H1 (cell line): ENCODE data around the gene PIK3R1. TPM values are rescaled to one million over a fixed set of nuclear protein-coding genes. Genes with fewer than 3 reads are reported as not detected.

Experiments used
- CTCF ChIA-PET: fragments of 300-600 bp; sonication (Branson Sonifier 250); formaldehyde crosslinking; loops from one replicate; lab custom pipeline; 2021; ENCODE audit not compliant: partially characterized antibody; lab: Charles Lee
- POLR2A ChIA-PET: fragments of 300-600 bp; sonication (Branson Sonifier 250); formaldehyde crosslinking; loops from one replicate; lab custom pipeline; 2021; ENCODE audit warnings: inconsistent platforms; ENCODE audit not compliant: partially characterized antibody; lab: Charles Lee
- DNase-seq, 2 experiments: peaks; one replicate each; pipeline versions ENCODE4 v3.0.0 to v3.0.0-alpha.2; 2010 to 2022; ENCODE audit warnings: low spot score in 2 of 2, low read depth in 1 of 2, mixed read lengths in 1 of 2
- FAIRE-seq: peaks from 2 replicates; lab custom pipeline; 2011; peaks lifted over from hg19 to GRCh38; lab: Jason Lieb, UNC
- H2AFZ ChIP-seq: 2 replicates; pipeline ENCODE4 v1.8.1; 2012; ENCODE audit warnings: low read length, inconsistent platforms
- H2AK5ac ChIP-seq: 2 replicates; pipeline ENCODE4 v1.6.1; 2013; ENCODE audit warnings: low read depth, low read length
- H2BK120ac ChIP-seq: replicated peaks from 2 replicates; pipeline ENCODE3; 2013; ENCODE audit warnings: low read depth, low read length, inconsistent platforms
- H2BK12ac ChIP-seq: 2 replicates; pipeline ENCODE4 v1.6.1; 2013; ENCODE audit warnings: low read depth, low read length
- H2BK15ac ChIP-seq: 2 replicates; pipeline ENCODE4 v1.6.1; 2013; ENCODE audit warnings: low read length
- H2BK20ac ChIP-seq: 2 replicates; pipeline ENCODE4 v1.6.1; 2013; ENCODE audit warnings: low read length
- H2BK5ac ChIP-seq: 2 replicates; pipeline ENCODE4 v1.6.1; 2013; ENCODE audit warnings: low read depth, low read length
- H3K14ac ChIP-seq: 2 replicates; pipeline ENCODE4 v1.6.1; 2013; ENCODE audit warnings: inconsistent platforms; ENCODE audit not compliant: insufficient read length
- H3K18ac ChIP-seq: 2 replicates; pipeline ENCODE4 v1.6.1; 2013; ENCODE audit warnings: low read length; ENCODE audit errors: extremely low read depth
- H3K23ac ChIP-seq: 2 replicates; pipeline ENCODE4 v1.6.1; 2013; ENCODE audit warnings: inconsistent platforms; ENCODE audit not compliant: insufficient read length
- H3K23me2 ChIP-seq: 2 replicates; pipeline ENCODE4 v1.6.1; 2013; ENCODE audit warnings: low read depth, low read length
- H3K27ac ChIP-seq: 2 replicates; pipeline ENCODE4 v1.6.1; 2011; ENCODE audit warnings: low read depth, low read length, inconsistent platforms
- H3K27me3 ChIP-seq, 4 experiments: replicated peaks in 1 of 4; 1 replicate in 1 of 4; 2 replicates in 3 of 4; pipeline versions ENCODE4 v1.6.1 to v1.8.1; 2011 to 2013; ENCODE audit warnings: low read length in 3 of 4, mild to moderate bottlenecking in 3 of 4, inconsistent platforms in 2 of 4, mixed read lengths in 2 of 4, moderate library complexity in 1 of 4; ENCODE audit not compliant: control insufficient read depth in 3 of 4, insufficient read depth in 3 of 4; ENCODE audit errors: extremely low read depth in 1 of 4
- H3K36me3 ChIP-seq, 4 experiments: 2 replicates each; pipeline versions ENCODE4 v1.6.1 to v1.8.1; 2011 to 2013; ENCODE audit warnings: mild to moderate bottlenecking in 4 of 4, low read length in 3 of 4, moderate library complexity in 2 of 4, control low read depth in 1 of 4, inconsistent platforms in 1 of 4; ENCODE audit not compliant: insufficient read depth in 4 of 4, control insufficient read depth in 2 of 4
- H3K4ac ChIP-seq: replicated peaks from 2 replicates; pipeline ENCODE3; 2013; ENCODE audit warnings: low read length, low read depth, mixed read lengths, inconsistent platforms; ENCODE audit not compliant: insufficient read length
- H3K4me1 ChIP-seq, 4 experiments: replicated peaks in 1 of 4; 1 replicate in 1 of 4; 2 replicates in 3 of 4; pipeline versions ENCODE4 v1.6.1 to v1.8.1; 2011 to 2013; ENCODE audit warnings: low read length in 3 of 4, inconsistent platforms in 2 of 4, mixed read lengths in 1 of 4; ENCODE audit not compliant: insufficient read depth in 4 of 4, control insufficient read depth in 3 of 4
- H3K4me2 ChIP-seq, 2 experiments: 2 replicates each; pipeline versions ENCODE4 v1.6.1 to v1.8.1; 2011 to 2013; ENCODE audit warnings: low read depth in 2 of 2, low read length in 2 of 2, control low read depth in 1 of 2, inconsistent platforms in 1 of 2, mild to moderate bottlenecking in 1 of 2; ENCODE audit not compliant: insufficient read depth in 1 of 2
- H3K4me3 ChIP-seq, 4 experiments: fragments of 200-600, 300-600 bp in 1 of 4; sonication (generic), shearing (Covaris generic), sonication (Bioruptor Twin) in 1 of 4; 2 replicates each; pipeline versions ENCODE4 v1.5.1 to v1.8.1; 2011 to 2016; ENCODE audit warnings: low read length in 4 of 4, low read depth in 3 of 4, control low read depth in 2 of 4, inconsistent platforms in 2 of 4, mild to moderate bottlenecking in 2 of 4, mixed read lengths in 1 of 4, moderate library complexity in 1 of 4; ENCODE audit not compliant: insufficient read depth in 2 of 4; ENCODE audit errors: extremely low read depth in 1 of 4
- H3K56ac ChIP-seq: replicated peaks from 2 replicates; pipeline ENCODE3; 2013; ENCODE audit warnings: low read depth, mild to moderate bottlenecking, mixed read lengths, low read length, inconsistent platforms; ENCODE audit not compliant: insufficient read length
- H3K79me1 ChIP-seq: 2 replicates; pipeline ENCODE4 v1.6.1; 2013; ENCODE audit warnings: low read depth, low read length, control low read depth
- H3K79me2 ChIP-seq, 2 experiments: 2 replicates each; pipeline versions ENCODE4 v1.6.1 to v1.8.1; 2012 to 2013; ENCODE audit warnings: low read length in 2 of 2, mild to moderate bottlenecking in 2 of 2, inconsistent platforms in 1 of 2; ENCODE audit not compliant: insufficient read depth in 2 of 2, control insufficient read depth in 1 of 2
- H3K9ac ChIP-seq, 4 experiments: replicated peaks in 1 of 4; 1 replicate in 1 of 4; 2 replicates in 3 of 4; pipeline versions ENCODE4 v1.6.1 to v1.8.1; 2011 to 2013; ENCODE audit warnings: low read depth in 3 of 4, low read length in 3 of 4, control low read depth in 2 of 4, mild to moderate bottlenecking in 2 of 4, moderate library complexity in 2 of 4, inconsistent platforms in 1 of 4; ENCODE audit errors: extremely low read depth in 1 of 4
- H3K9me3 ChIP-seq, 2 experiments: 2 replicates each; pipeline versions ENCODE4 v1.6.1 to v1.8.1; 2012 to 2013; ENCODE audit warnings: mild to moderate bottlenecking in 2 of 2, moderate library complexity in 2 of 2, control low read depth in 1 of 2, inconsistent platforms in 1 of 2, low read depth in 1 of 2, low read length in 1 of 2, mixed read lengths in 1 of 2; ENCODE audit not compliant: insufficient read depth in 2 of 2
- H4K20me1 ChIP-seq, 2 experiments: replicated peaks in 1 of 2; 2 replicates each; pipeline versions ENCODE3 to v1.8.1; 2011 to 2013; ENCODE audit warnings: inconsistent platforms in 2 of 2, low read length in 2 of 2, mild to moderate bottlenecking in 1 of 2; ENCODE audit not compliant: insufficient read depth in 2 of 2, control insufficient read depth in 1 of 2
- H4K5ac ChIP-seq: 2 replicates; pipeline ENCODE4 v1.6.1; 2013; ENCODE audit warnings: low read length, low read depth, mixed read lengths, inconsistent platforms; ENCODE audit not compliant: insufficient read length
- H4K8ac ChIP-seq: 2 replicates; pipeline ENCODE4 v1.8.0; 2013; ENCODE audit warnings: mild to moderate bottlenecking, moderate library complexity, low read length, inconsistent platforms; ENCODE audit not compliant: insufficient read depth; ENCODE audit errors: extremely low read depth
- H4K91ac ChIP-seq: replicated peaks from 2 replicates; pipeline ENCODE3; 2013; ENCODE audit warnings: low read length, mixed read lengths, inconsistent platforms; ENCODE audit not compliant: insufficient read length
- CHD2 ChIP-seq: IDR thresholded peaks from 2 replicates; pipeline ENCODE4 v1.6.1; 2012; ENCODE audit warnings: low read length, improper control_type of control experiment
- CTCF ChIP-seq, 3 experiments: IDR thresholded peaks; 1 replicate in 2 of 3; 2 replicates in 1 of 3; pipeline versions ENCODE4 v1.5.1 to v1.6.1; 2011; ENCODE audit warnings: low read length in 3 of 3, mild to moderate bottlenecking in 3 of 3, inconsistent platforms in 2 of 3, low read depth in 1 of 3, moderate library complexity in 1 of 3; ENCODE audit not compliant: insufficient read depth in 1 of 3; ENCODE audit errors: control extremely low read depth in 1 of 3
- EGR1 ChIP-seq: IDR thresholded peaks from 2 replicates; pipeline ENCODE4 v1.6.1; 2011; ENCODE audit warnings: low read depth, low read length, borderline replicate concordance
- JUN ChIP-seq: IDR thresholded peaks from 2 replicates; pipeline ENCODE4 v1.6.1; 2011; ENCODE audit warnings: low read depth, mild to moderate bottlenecking, improper control_type of control experiment, low read length
- KDM1A ChIP-seq: fragments of 200-600, 300-600 bp; sonication (generic); IDR thresholded peaks from 2 replicates; pipeline ENCODE4 v1.7.1; 2016; ENCODE audit warnings: mild to moderate bottlenecking, low read length, borderline replicate concordance
- POLR2A ChIP-seq, 2 experiments: IDR thresholded peaks; 1 replicate in 1 of 2; 2 replicates in 1 of 2; pipeline ENCODE4 v1.6.1; 2011; ENCODE audit warnings: low read depth in 2 of 2, low read length in 2 of 2, mild to moderate bottlenecking in 2 of 2; ENCODE audit errors: control extremely low read depth in 1 of 2
- POLR2AphosphoS5 ChIP-seq: IDR thresholded peaks from 2 replicates; pipeline ENCODE4 v1.6.1; 2011; ENCODE audit warnings: low read depth, low read length
- RXRA ChIP-seq: IDR thresholded peaks from 2 replicates; pipeline ENCODE4 v1.6.1; 2011; ENCODE audit warnings: low read depth, mild to moderate bottlenecking, low read length, moderate library complexity; ENCODE audit not compliant: insufficient read depth
- SIN3A ChIP-seq, 2 experiments: IDR thresholded peaks in 1 of 2; conservative IDR thresholded peaks in 1 of 2; 2 replicates each; pipeline ENCODE4 v1.6.1; 2011 to 2012; ENCODE audit warnings: low read length in 2 of 2, improper control_type of control experiment in 1 of 2, low read depth in 1 of 2, mild to moderate bottlenecking in 1 of 2
- TEAD4 ChIP-seq: IDR thresholded peaks from 2 replicates; pipeline ENCODE4 v1.6.1; 2012; ENCODE audit warnings: low read depth, low read length, inconsistent platforms, mixed read lengths
- WGBS, 2 experiments: shearing (Covaris generic) in 1 of 2; methylation state at CpG; one replicate each; pipeline versions ENCODE4 v1.1.6 to v1.1.7; 2013 to 2015; ENCODE audit warnings: low lambda C conversion rate in 2 of 2, mixed read lengths in 2 of 2, inconsistent platforms in 1 of 2, low coverage in 1 of 2, missing lambda C conversion rate in 1 of 2; ENCODE audit not compliant: insufficient replicate concordance in 2 of 2, insufficient coverage in 1 of 2, insufficient read length in 1 of 2; ENCODE audit errors: extremely low coverage in 1 of 2, missing lambda C conversion rate in 1 of 2; 5-methylcytosine and 5-hydroxymethylcytosine counted together
- polyA plus RNA-seq, 7 experiments: library from polyadenylated mRNA; depleted of rRNA in 3 of 7; stranded (reverse) in 5 of 7; unstranded in 2 of 7; fragments of >200 nt in 5 of 7; fragments of 200-250 nt in 2 of 7; gene quantifications; 1 replicate in 5 of 7; 2 replicates in 1 of 7; 4 replicates in 1 of 7; pipeline versions ENCODE4 v1.2.1 to v1.2.3, GENCODE V29; 2011 to 2013; ENCODE audit warnings: missing spikeins in 2 of 7, mixed read lengths in 2 of 7
- total RNA-seq: library from RNA; stranded (reverse); fragmentation: NEBNext Ultra II Directional; extraction: Animal tissue kit (Norgen Biotek cat#: 25700); gene quantifications from 2 replicates; pipeline ENCODE4 v1.2.1, GENCODE V29; 2021

The PIK3R1 gene
- total and polyA plus RNA-seq, 2 of the 8 experiments (the other 6 are each of a cell fraction or from before 2014, with no cell fraction given), result 2.3 to 13.7 TPM

GRCh38 chr5:68225188-68225910, 9.8 kb downstream of the PIK3R1 start:
- Histone ChIP-seq H4K91ac (no peak overlapping the region), H4K5ac (no peak overlapping the region), H3K14ac (no peak overlapping the region), H3K9me3 (no peaks in the 10 kb centered on the region; a peak in 1 of 4 replicates), H2BK12ac (no peak overlapping the region), H2AK5ac (no peak overlapping the region), H3K36me3 (peaks cover 0 to 7% (median 0%) of the 10 kb centered on the region in 4 experiments; a peak in 1 of 8 replicates), H3K23me2 (no peaks in the 10 kb centered on the region), H2BK15ac (no peak overlapping the region), H2BK20ac (no peak overlapping the region), H3K27ac (no peak overlapping the region), H3K23ac (no peak overlapping the region), H3K9ac (no peak overlapping the region), H2BK120ac (no peak overlapping the region), H3K4me1 (0 out of 7 replicates have a peak, but pooled peaks cover 0 to 1% (median 0%) of the 10 kb centered on the region in 4 experiments), H3K18ac (no peak overlapping the region), H3K79me2 (0 out of 4 replicates have a peak, but pooled peaks cover 0 to 3% of the 10 kb centered on the region in 2 experiments), H3K4me3 (no peak overlapping the region), H4K8ac (no peak overlapping the region), H3K4ac (no peak overlapping the region), H4K20me1 (peaks cover 0 to 2% of the 10 kb centered on the region in 2 experiments), H2BK5ac (no peak overlapping the region), H3K79me1 (peaks cover 5% of the 10 kb centered on the region; the same call in 1 of the 2 replicates), H3K56ac (no peak overlapping the region), H3K27me3 (no peaks in the 10 kb centered on the region), H2AFZ (no peak overlapping the region), H3K4me2 (no peak overlapping the region)
- WGBS, 2 experiments, result 90% methylated on average over 12 of the region's 12 CpGs; no CpG with 5 or more reads in 1 of the 2 experiments
- DNase-seq, result no peak
- ChIA-PET CTCF (interaction anchor here (0.9 kb wide), 1 partner anchor 21 kb away, joined by 3 read pairs; no protein-coding TSS in a partner anchor), POLR2A (no interaction called here)
- no peak for TF ChIP-seq POLR2AphosphoS5
- TF ChIP-seq JUN, result no peak
- no peak for TF ChIP-seq TEAD4
- no peak for TF ChIP-seq SIN3A (conservative IDR thresholded peaks at IDR 0.05 in 1 of 2, IDR thresholded peaks at IDR 0.05 in 1 of 2; ENCODE audit: low read depth in 1 of 2, low read length in 2 of 2)
- no peak for TF ChIP-seq CTCF (IDR thresholded peaks at IDR 0.05; ENCODE audit: control extremely low read depth in 1 of 3, insufficient read depth in 1 of 3, low read depth in 1 of 3, low read length in 3 of 3)
- no peak for TF ChIP-seq EGR1
- no peak for TF ChIP-seq RXRA
- TF ChIP-seq KDM1A, result no peak
- TF ChIP-seq CHD2, result no peak
- TF ChIP-seq POLR2A (IDR thresholded peaks at IDR 0.05; ENCODE audit: control extremely low read depth in 1 of 2, low read depth in 2 of 2, low read length in 2 of 2), result no peak
- FAIRE-seq, result no peak
